Brain pericyte (primary cell): ENCODE data around the gene EFNB1.

Experiments
- DNase-seq: peaks from one replicate; pipeline ENCODE4 v3.0.0-alpha.2; 2012; ENCODE audit warnings: low read depth, low spot score

Gene EFNB1

GRCh38 chrX:68843992-68844391 lies 15.2 kb downstream of the EFNB1 start:
- no peak for DNase-seq

GRCh38 chrX:68844581-68844980 lies 15.8 kb downstream of the EFNB1 start:
- no peak for DNase-seq

DNA sequence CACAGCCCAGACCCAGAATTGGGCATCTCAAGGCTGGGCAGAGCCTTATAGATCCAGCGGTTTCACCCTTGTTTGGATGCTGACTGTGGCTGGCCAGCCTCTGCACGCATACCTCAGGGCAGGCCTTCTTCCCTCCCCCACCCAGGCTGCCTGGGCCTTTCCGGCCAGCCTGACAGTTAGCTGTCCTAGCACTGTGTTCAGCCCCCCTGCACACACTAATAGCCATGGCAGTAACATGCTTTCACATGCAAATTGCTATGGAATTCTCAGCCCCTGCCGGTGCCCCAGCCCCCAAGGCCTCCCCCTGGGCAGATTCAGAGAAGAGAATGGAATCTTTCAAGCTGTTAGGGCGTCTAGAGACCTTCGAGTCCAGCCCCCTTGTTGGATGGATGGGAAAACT lies 17.7 kb downstream of the EFNB1 start:
- DNase-seq = no peak

DNA sequence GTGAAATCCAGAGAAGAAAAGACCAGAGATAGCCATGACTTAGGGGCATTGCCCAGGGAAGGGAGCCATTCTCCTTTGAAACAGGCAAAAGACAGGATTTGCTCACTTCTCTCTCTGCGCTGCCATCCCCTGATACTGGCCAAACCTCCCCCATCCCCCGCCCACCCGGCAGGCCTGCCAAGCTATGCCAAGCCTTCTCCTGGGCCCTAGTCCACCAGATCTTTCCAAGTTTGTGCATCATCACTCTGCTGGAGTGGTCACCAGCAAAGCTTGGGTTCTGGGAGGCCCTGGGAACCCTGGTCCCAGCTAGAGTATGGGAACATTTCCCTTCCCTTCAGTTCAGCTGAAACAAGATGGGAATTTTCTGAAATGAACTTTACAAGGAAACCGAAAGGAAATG lies 18.4 kb downstream of the EFNB1 start:
- no peak for DNase-seq

- no peak for DNase-seq
Observed at GRCh38 chrX:68848189-68848940, 19.5 kb downstream of the EFNB1 start.

GRCh38 chrX:68851082-68851481 lies 22.3 kb downstream of the EFNB1 start:
- DNase-seq = no peak

- DNase-seq = no peak
Observed at GRCh38 chrX:68852046-68852445, 23.2 kb downstream of the EFNB1 start.

- DNase-seq = no peak
Observed at GRCh38 chrX:68853665-68854251, 24.9 kb downstream of the EFNB1 start.

GRCh38 chrX:68865300-68865699 lies 36.5 kb downstream of the EFNB1 start:
- no peak for DNase-seq

DNA sequence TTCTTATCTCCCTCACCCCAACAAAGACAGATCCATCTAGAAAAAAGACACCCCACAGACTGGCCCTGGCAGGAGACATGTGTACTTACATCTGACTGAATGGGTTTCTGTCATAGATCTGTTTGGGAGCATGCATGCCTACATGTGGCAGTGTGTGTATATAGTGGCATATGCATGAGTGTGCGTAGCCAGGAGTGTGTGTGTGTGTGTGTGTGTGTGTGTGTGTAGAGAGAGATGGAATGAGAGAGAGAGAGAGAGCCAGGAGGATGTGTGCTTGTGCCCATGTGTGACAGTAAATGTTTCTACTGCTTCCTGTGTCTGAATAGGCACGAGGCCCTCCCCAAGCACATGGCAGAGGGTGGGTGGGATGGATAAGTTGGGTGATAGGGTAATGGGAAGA lies 37.1 kb downstream of the EFNB1 start:
- DNase-seq = no peak

GRCh38 chrX:68867458-68868112 lies 38.8 kb downstream of the EFNB1 start:
- DNase-seq = no peak

GRCh38 chrX:68868316-68868715 lies 39.5 kb downstream of the EFNB1 start:
- DNase-seq = no peak

- DNase-seq = no peak
Observed at GRCh38 chrX:68868902-68869800, 40.3 kb downstream of the EFNB1 start.

DNA sequence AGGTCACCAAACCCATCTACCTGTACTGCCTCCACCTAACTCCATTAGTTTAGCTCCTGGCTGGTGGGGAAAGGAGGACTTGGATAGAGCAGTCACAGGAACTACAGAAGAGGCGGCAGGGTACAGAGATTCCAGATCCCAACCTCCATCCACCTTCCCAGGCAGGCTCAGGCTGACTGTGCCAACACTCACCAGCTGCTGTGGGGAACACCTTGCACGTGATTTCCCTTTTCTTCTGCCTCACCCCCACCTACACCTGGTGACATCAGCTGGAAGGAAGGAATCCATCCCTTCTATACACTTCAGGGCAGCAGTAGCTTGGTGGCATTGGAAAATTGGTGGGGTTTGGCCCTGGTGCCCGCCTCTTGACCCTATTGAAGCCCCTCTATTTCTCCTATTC lies 41.5 kb downstream of the EFNB1 start:
- no peak for DNase-seq

- DNase-seq = no peak
Observed at GRCh38 chrX:68872171-68872570, 43.4 kb downstream of the EFNB1 start.

GRCh38 chrX:68874076-68874475 lies 45.3 kb downstream of the EFNB1 start:
- no peak for DNase-seq

DNA sequence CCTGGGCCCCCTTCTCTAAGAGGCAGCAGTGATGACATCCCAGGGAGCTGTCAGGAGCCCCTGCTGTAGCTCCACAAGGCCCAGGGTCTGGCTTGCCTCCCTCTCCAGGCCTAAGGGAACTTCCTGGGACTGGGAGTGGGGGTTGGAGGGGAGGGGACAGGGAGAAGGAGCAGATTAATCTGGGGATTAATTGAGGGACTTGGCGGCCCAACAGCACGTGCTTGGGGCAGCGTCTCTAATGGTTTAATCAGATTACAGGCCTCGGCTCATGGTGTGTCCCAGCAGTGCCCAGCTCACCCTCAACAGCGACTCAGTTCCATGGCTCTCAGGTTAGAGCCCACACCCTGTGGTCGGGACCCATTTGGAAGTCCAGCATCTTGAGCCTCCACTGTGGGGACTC lies 47.9 kb downstream of the EFNB1 start:
- no peak for DNase-seq

- DNase-seq = no peak
Observed at GRCh38 chrX:68877606-68878005, 48.8 kb downstream of the EFNB1 start.

- no peak for DNase-seq
Observed at GRCh38 chrX:68878977-68879645, 50.3 kb downstream of the EFNB1 start.

DNA sequence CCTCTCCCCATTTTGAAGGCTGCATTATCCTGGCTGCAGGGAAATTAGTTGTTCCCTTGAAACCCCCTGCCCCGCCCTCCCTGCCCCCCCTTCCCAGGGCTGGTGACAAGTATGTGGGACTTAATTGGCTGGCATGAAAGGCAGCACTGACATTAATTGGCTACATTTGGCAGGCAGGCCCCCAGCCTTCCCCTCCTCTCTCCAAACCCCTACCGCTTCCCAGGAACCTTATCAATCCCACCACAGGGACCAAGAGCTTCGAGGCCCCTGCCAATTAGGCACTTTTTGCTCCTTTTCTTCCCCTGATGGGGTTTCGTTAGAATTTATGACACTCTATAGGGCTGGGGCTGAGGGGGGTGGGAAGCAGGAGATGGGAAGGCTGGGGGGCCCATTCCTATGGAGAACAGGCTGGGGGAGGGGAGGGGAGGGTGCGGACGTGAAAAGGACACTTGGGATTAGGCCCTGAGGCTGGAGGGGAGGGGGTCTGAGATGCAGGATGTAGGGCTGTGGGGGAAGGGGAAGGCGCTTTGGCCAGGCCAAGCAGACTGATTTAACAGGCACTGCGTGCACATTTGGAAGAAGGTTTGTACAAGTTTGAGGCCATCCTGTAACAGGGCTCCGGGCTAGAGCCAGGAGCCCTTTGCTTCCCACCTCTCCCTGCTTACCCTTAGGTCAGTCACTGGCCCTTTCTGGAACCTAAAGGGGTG lies 52.2 kb downstream of the EFNB1 start:
- DNase-seq = no peak

DNA sequence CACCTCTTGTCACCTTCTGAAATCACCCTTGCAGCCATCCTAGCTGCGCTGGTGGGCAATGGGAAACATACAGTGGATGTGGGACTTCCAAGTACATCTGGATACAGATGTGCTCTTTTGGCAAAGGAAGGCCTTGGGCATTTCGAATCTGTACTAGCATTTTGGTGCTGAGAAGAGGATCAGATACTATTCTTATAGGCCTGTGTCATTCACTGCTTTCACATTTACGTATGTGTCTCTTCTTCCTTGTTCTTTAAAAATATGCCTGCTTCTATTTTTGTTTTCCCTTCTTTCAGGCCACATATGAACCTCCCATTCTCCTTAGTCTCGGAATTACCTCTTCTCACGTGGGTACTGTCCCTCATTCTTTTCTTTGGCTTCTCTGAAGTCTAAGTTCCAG lies 53.1 kb downstream of the EFNB1 start:
- no peak for DNase-seq
